Measurements from ENCODE around the gene PECR. TPM values are rescaled to one million over a fixed set of nuclear protein-coding genes. Genes with fewer than 3 reads are reported as not detected.

The PECR gene
- total and polyA plus RNA-seq, 2 of the 4 experiments (the other 2 are of a cell fraction) = 11.4 to 17.7 TPM

GRCh38 chr2:216108967-216109921 lies 27.6 kb upstream of the PECR start, which contains the start of gene XRCC5:
Gene XRCC5 (plus strand): TSS chr2:216109348. CDS start chr2:216109437, 89 bp downstream.
- Histone ChIP-seq H3K56ac (ENCODE audit: extremely low read depth, insufficient read depth, low read length) (peak within 1 kb of the TSS; percentile 80), H3K9me3 (ENCODE audit: control insufficient read depth, insufficient read depth, low read length) (no peaks in the 10 kb centered on the region), H3K36me3 (ENCODE audit: control insufficient read depth, insufficient read depth, low read length) (peaks cover 14% of the 10 kb centered on the region), H3K79me1 (ENCODE audit: low read depth in 1 of 2, low read length in 2 of 2) (peaks cover 0 to 20% of the 10 kb centered on the region in 2 experiments; a peak in 3 of 4 replicates), H3K23ac (ENCODE audit: low read depth, low read length) (peak within 1 kb of the TSS; percentile 83), H3K9ac (ENCODE audit: low read depth, low read length) (peak within 1 kb of the TSS; percentile 91), H4K8ac (ENCODE audit: low read depth in 2 of 2, low read length in 2 of 2) (peak within 1 kb of the TSS; percentile 92 to 95), H3K14ac (replicated peaks; ENCODE audit: low read depth, low read length) (peak within 1 kb of the TSS; percentile 95), H2BK15ac (ENCODE audit: low read depth, low read length) (0 out of 3 replicates have a peak within 1 kb of the TSS, but pooled peaks have one; percentile 0), H3K9me1 (ENCODE audit: insufficient read depth, low read length) (no peaks in the 10 kb centered on the region), H2AK9ac (replicated peaks; ENCODE audit: low read depth, low read length, poor library complexity) (peak within 1 kb of the TSS; percentile 93), H2AK5ac (ENCODE audit: low read depth, low read length) (peak within 1 kb of the TSS; percentile 84), H2BK120ac (ENCODE audit: low read depth, low read length) (peak within 1 kb of the TSS; percentile 15; the same call in 1 of the 2 replicates), H3K27ac (ENCODE audit: insufficient read depth, low read length) (peak within 1 kb of the TSS; percentile 87), H3K4ac (ENCODE audit: low read depth, low read length) (peak within 1 kb of the TSS; percentile 94), H4K91ac (ENCODE audit: insufficient read depth, low read depth, low read length) (peak within 1 kb of the TSS; percentile 91), H3K18ac (ENCODE audit: low read depth, low read length) (peak within 1 kb of the TSS; percentile 17), H2BK20ac (ENCODE audit: low read depth, low read length) (no peak within 1 kb of the TSS), H3K4me3 (ENCODE audit: insufficient read depth, low read depth, low read length) (peak within 1 kb of the TSS; percentile 71), H4K20me1 (ENCODE audit: insufficient read depth, low read length) (peaks cover 7% of the 10 kb centered on the region), H2AFZ (replicated peaks; ENCODE audit: low read length, poor library complexity) (peak within 1 kb of the TSS; percentile 82), H3K4me2 (ENCODE audit: low read depth, low read length) (peak within 1 kb of the TSS; percentile 99), H2BK5ac (ENCODE audit: low read depth, low read length, poor library complexity, severe bottlenecking) (peak within 1 kb of the TSS; percentile 72), H3K27me3 (ENCODE audit: control insufficient read depth, insufficient read depth, low read length) (no peaks in the 10 kb centered on the region), H3K4me1 (ENCODE audit: control insufficient read depth, insufficient read depth, low read length) (peaks cover 2% of the 10 kb centered on the region), H4K5ac (ENCODE audit: low read depth, low read length) (peak within 1 kb of the TSS; percentile 90)
- peak; percentile 86 for ATAC-seq (ENCODE audit: low read depth)
- peak; percentile 96 for DNase-seq
- dilution Hi-C loops (cut with HindIII; ENCODE audit: low sequenced_read_pairs, unreplicated experiment) = no loop called here
- CTCF ChIA-PET = interaction anchor here (0.6 to 0.9 kb wide), 3 partner anchors 66 to 311 kb away, joined by 3 to 4 read pairs (median 3); no protein-coding TSS in a partner anchor
- intact Hi-C loops (cut with micrococcal nuclease) = loop anchor here (2.0 kb wide), 1 partner anchor 76 kb away; no protein-coding TSS in a partner anchor
- POLR2A ChIA-PET (ENCODE audit: unreplicated experiment) = interaction anchor here (0.6 to 1.0 kb wide), 2 partner anchors 263 to 1699 kb away, joined by 5 to 7 read pairs; partner anchors contain the start of genes MARCHF4 and VWC2L
- BruUV-seq (replicated peaks) = no TSS peak
- 0% methylated on average over 44 of the region's 57 CpGs; no CpG with 5 or more reads in 1 of the 2 experiments for WGBS, 2 experiments (ENCODE audit: extremely low coverage in 2 of 2, insufficient read length in 1 of 2)
- in situ Hi-C loops (cut with MboI; ENCODE audit: low sequenced_read_pairs) = no loop called here
- TF ChIP-seq CEBPB (IDR thresholded peaks at IDR 0.05; ENCODE audit: low read depth, low read length) (peak; percentile 99), MAFK (IDR thresholded peaks at IDR 0.05; ENCODE audit: low read depth, low read length) (no peak), USF2 (IDR thresholded peaks at IDR 0.05; ENCODE audit: low read depth, low read length) (no peak), SMC3 (IDR thresholded peaks at IDR 0.05; ENCODE audit: low read depth, low read length) (no peak), RCOR1 (IDR thresholded peaks at IDR 0.05; ENCODE audit: insufficient replicate concordance, low read length) (no peak), ELK1 (IDR thresholded peaks at IDR 0.05; ENCODE audit: borderline replicate concordance, low read depth, low read length) (0 out of 2 replicates have a peak, but pooled peaks have one; percentile 29), POLR2A (IDR thresholded peaks at IDR 0.05; ENCODE audit: low read depth, low read length) (peak; percentile 91), MAZ (IDR thresholded peaks at IDR 0.05; ENCODE audit: borderline replicate concordance, low read depth, low read length) (0 out of 2 replicates have a peak, but pooled peaks have one; percentile 38), RAD21 (IDR thresholded peaks at IDR 0.05; ENCODE audit: low read length) (no peak), FOS (IDR thresholded peaks at IDR 0.05; ENCODE audit: low read depth, low read length) (no peak), CTCF (conservative IDR thresholded peaks at IDR 0.05; ENCODE audit: low read depth, low read length) (no peak), CHD1 (IDR thresholded peaks at IDR 0.05; ENCODE audit: low read depth, low read length) (0 out of 2 replicates have a peak, but pooled peaks have one; percentile 75)

Data from IMR-90 (cell line).